ENCODE results near the gene ARHGEF28.

Gene ARHGEF28

GRCh38 chr5:73682176-73682575 lies 56.2 kb downstream of the ARHGEF28 start:
- Mint-ChIP-seq H3K27ac (no peak overlapping the region), H3K4me1 (no peaks in the 10 kb centered on the region), H3K9me3 (peaks cover 2% of the 10 kb centered on the region), H3K27me3 (peaks cover 4% of the 10 kb centered on the region), H3K4me3 (no peak overlapping the region), H3K36me3 (no peaks in the 10 kb centered on the region)
- no peak for DNase-seq (ENCODE audit: low spot score in 2 of 2)
- no peak for ATAC-seq (ENCODE audit: low read depth)

GRCh38 chr5:73684691-73685090 lies 58.7 kb downstream of the ARHGEF28 start:
- Mint-ChIP-seq H3K27ac (no peak overlapping the region), H3K27me3 (peaks cover 4% of the 10 kb centered on the region), H3K4me1 (no peaks in the 10 kb centered on the region), H3K9me3 (peaks cover 2% of the 10 kb centered on the region), H3K4me3 (no peak overlapping the region), H3K36me3 (no peaks in the 10 kb centered on the region)
- DNase-seq (ENCODE audit: low spot score in 2 of 2): no peak
- no peak for ATAC-seq (ENCODE audit: low read depth)

GRCh38 chr5:73686912-73687311 lies 60.9 kb downstream of the ARHGEF28 start:
- no peak overlapping the region for H3K27ac Mint-ChIP-seq
- ATAC-seq (ENCODE audit: low read depth): no peak
- H3K9me3 Mint-ChIP-seq: peaks cover 2% of the 10 kb centered on the region
- no peaks in the 10 kb centered on the region for H3K36me3 Mint-ChIP-seq
- no peaks in the 10 kb centered on the region for H3K4me1 Mint-ChIP-seq
- peaks cover 4% of the 10 kb centered on the region for H3K27me3 Mint-ChIP-seq
- H3K4me3 Mint-ChIP-seq: no peak overlapping the region
- no peak for DNase-seq (ENCODE audit: low spot score in 2 of 2)

GRCh38 chr5:73687357-73687756 lies 61.4 kb downstream of the ARHGEF28 start:
- Mint-ChIP-seq H3K36me3 (no peaks in the 10 kb centered on the region), H3K27me3 (peaks cover 4% of the 10 kb centered on the region), H3K4me1 (no peaks in the 10 kb centered on the region), H3K4me3 (no peak overlapping the region), H3K27ac (no peak overlapping the region), H3K9me3 (peaks cover 2% of the 10 kb centered on the region)
- no peak for ATAC-seq (ENCODE audit: low read depth)
- no peak for DNase-seq (ENCODE audit: low spot score in 2 of 2)

GRCh38 chr5:73690015-73690414 lies 64.0 kb downstream of the ARHGEF28 start:
- DNase-seq (ENCODE audit: low spot score in 2 of 2) (no peak), ATAC-seq (ENCODE audit: low read depth) (no peak)
- Mint-ChIP-seq H3K4me3 (no peak overlapping the region), H3K36me3 (no peaks in the 10 kb centered on the region), H3K9me3 (peaks cover 2% of the 10 kb centered on the region), H3K4me1 (no peaks in the 10 kb centered on the region), H3K27ac (no peak overlapping the region), H3K27me3 (peaks cover 7% of the 10 kb centered on the region)

GRCh38 chr5:73691302-73692080 lies 65.5 kb downstream of the ARHGEF28 start:
- Mint-ChIP-seq H3K36me3 (no peaks in the 10 kb centered on the region), H3K4me3 (no peak overlapping the region), H3K4me1 (no peaks in the 10 kb centered on the region), H3K27me3 (peaks cover 10% of the 10 kb centered on the region), H3K27ac (no peak overlapping the region), H3K9me3 (no peaks in the 10 kb centered on the region)
- no peak for DNase-seq (ENCODE audit: low spot score in 2 of 2)
- no peak for ATAC-seq (ENCODE audit: low read depth)

- no peak for ATAC-seq (ENCODE audit: low read depth)
- Mint-ChIP-seq H3K36me3 (no peaks in the 10 kb centered on the region), H3K4me1 (no peaks in the 10 kb centered on the region), H3K27ac (no peak overlapping the region), H3K9me3 (no peaks in the 10 kb centered on the region), H3K27me3 (peaks cover 10% of the 10 kb centered on the region), H3K4me3 (no peak overlapping the region)
- no peak for DNase-seq (ENCODE audit: low spot score in 2 of 2)
Observed at GRCh38 chr5:73692166-73692640, 66.2 kb downstream of the ARHGEF28 start.

- ATAC-seq (ENCODE audit: low read depth) (no peak), DNase-seq (ENCODE audit: low spot score in 2 of 2) (no peak)
- H3K4me1 Mint-ChIP-seq: no peaks in the 10 kb centered on the region
- no peak overlapping the region for H3K27ac Mint-ChIP-seq
- H3K9me3 Mint-ChIP-seq: no peaks in the 10 kb centered on the region
- H3K27me3 Mint-ChIP-seq: peaks cover 10% of the 10 kb centered on the region
- H3K4me3 Mint-ChIP-seq: no peak overlapping the region
- no peaks in the 10 kb centered on the region for H3K36me3 Mint-ChIP-seq
Observed at GRCh38 chr5:73692981-73693380, 67.0 kb downstream of the ARHGEF28 start.

GRCh38 chr5:73693573-73694061 lies 67.6 kb downstream of the ARHGEF28 start:
- Mint-ChIP-seq H3K4me3 (no peak overlapping the region), H3K9me3 (no peaks in the 10 kb centered on the region), H3K27ac (no peak overlapping the region), H3K27me3 (peaks cover 13% of the 10 kb centered on the region), H3K4me1 (no peaks in the 10 kb centered on the region), H3K36me3 (no peaks in the 10 kb centered on the region)
- DNase-seq (ENCODE audit: low spot score in 2 of 2) (no peak), ATAC-seq (ENCODE audit: low read depth) (no peak)

- ATAC-seq (ENCODE audit: low read depth): no peak
- no peaks in the 10 kb centered on the region for H3K4me1 Mint-ChIP-seq
- H3K27ac Mint-ChIP-seq: no peak overlapping the region
- H3K27me3 Mint-ChIP-seq: peaks cover 16% of the 10 kb centered on the region
- H3K36me3 Mint-ChIP-seq: no peaks in the 10 kb centered on the region
- no peaks in the 10 kb centered on the region for H3K9me3 Mint-ChIP-seq
- DNase-seq (ENCODE audit: low spot score in 2 of 2): no peak
- H3K4me3 Mint-ChIP-seq: no peak overlapping the region
Observed at GRCh38 chr5:73694089-73694488, 68.1 kb downstream of the ARHGEF28 start.

- no peaks in the 10 kb centered on the region for H3K36me3 Mint-ChIP-seq
- DNase-seq (ENCODE audit: low spot score in 2 of 2) (no peak), ATAC-seq (ENCODE audit: low read depth) (no peak)
- H3K27ac Mint-ChIP-seq: no peak overlapping the region
- H3K4me1 Mint-ChIP-seq: no peaks in the 10 kb centered on the region
- no peaks in the 10 kb centered on the region for H3K9me3 Mint-ChIP-seq
- H3K27me3 Mint-ChIP-seq: peaks cover 17% of the 10 kb centered on the region
- no peak overlapping the region for H3K4me3 Mint-ChIP-seq
Observed at GRCh38 chr5:73698011-73698410, 72.0 kb downstream of the ARHGEF28 start.

- no peaks in the 10 kb centered on the region for H3K9me3 Mint-ChIP-seq
- no peak for DNase-seq (ENCODE audit: low spot score in 2 of 2)
- H3K27me3 Mint-ChIP-seq: peaks cover 11% of the 10 kb centered on the region
- no peak overlapping the region for H3K4me3 Mint-ChIP-seq
- H3K36me3 Mint-ChIP-seq: no peaks in the 10 kb centered on the region
- H3K27ac Mint-ChIP-seq: no peak overlapping the region
- no peak for ATAC-seq (ENCODE audit: low read depth)
- no peaks in the 10 kb centered on the region for H3K4me1 Mint-ChIP-seq
Observed at GRCh38 chr5:73701566-73701965, 75.6 kb downstream of the ARHGEF28 start.

- Mint-ChIP-seq H3K9me3 (no peaks in the 10 kb centered on the region), H3K4me1 (no peaks in the 10 kb centered on the region), H3K4me3 (no peak overlapping the region), H3K27ac (no peak overlapping the region), H3K27me3 (peaks cover 11% of the 10 kb centered on the region), H3K36me3 (no peaks in the 10 kb centered on the region)
- no peak for DNase-seq (ENCODE audit: low spot score in 2 of 2)
- no peak for ATAC-seq (ENCODE audit: low read depth)
Observed at GRCh38 chr5:73702534-73702933, 76.5 kb downstream of the ARHGEF28 start.

GRCh38 chr5:73702951-73703350 lies 77.0 kb downstream of the ARHGEF28 start:
- Mint-ChIP-seq H3K4me3 (no peak overlapping the region), H3K27me3 (peaks cover 11% of the 10 kb centered on the region), H3K27ac (no peak overlapping the region), H3K36me3 (no peaks in the 10 kb centered on the region), H3K4me1 (no peaks in the 10 kb centered on the region), H3K9me3 (no peaks in the 10 kb centered on the region)
- no peak for ATAC-seq (ENCODE audit: low read depth)
- DNase-seq (ENCODE audit: low spot score in 2 of 2): no peak

GRCh38 chr5:73705364-73705763 lies 79.4 kb downstream of the ARHGEF28 start:
- Mint-ChIP-seq H3K4me1 (no peaks in the 10 kb centered on the region), H3K27ac (no peak overlapping the region), H3K9me3 (peaks cover 8% of the 10 kb centered on the region), H3K36me3 (peaks cover 3% of the 10 kb centered on the region), H3K4me3 (no peak overlapping the region), H3K27me3 (peaks cover 4% of the 10 kb centered on the region)
- no peak for DNase-seq (ENCODE audit: low spot score in 2 of 2)
- no peak for ATAC-seq (ENCODE audit: low read depth)

Measured in memory B cell (primary cell).